GM21367 (cell line): ENCODE results near the gene WDR3.

Experiments
- ATAC-seq: cut with Tn5 transposase; IDR thresholded peaks from one replicate; pipeline ENCODE4 v1.9.1; 2021; ENCODE audit not compliant: unreplicated experiment

The WDR3 gene

GRCh38 chr1:117942293-117942692 lies 12.8 kb downstream of the WDR3 start:
- no peak for ATAC-seq

GRCh38 chr1:117952386-117952785 lies 22.8 kb downstream of the WDR3 start:
- no peak for ATAC-seq

- no peak for ATAC-seq
These were observed 29.8 kb downstream of the WDR3 start for GRCh38 chr1:117959364-117959763.

- ATAC-seq = no peak
These were observed 34.9 kb downstream of the WDR3 start for GRCh38 chr1:117964290-117965038.

GRCh38 chr1:117967477-117967876 lies 37.9 kb downstream of the WDR3 start:
- ATAC-seq = no peak

- no peak for ATAC-seq
These were observed 38.3 kb downstream of the WDR3 start for GRCh38 chr1:117967881-117968280.

- ATAC-seq = no peak
These were observed 40.7 kb downstream of the WDR3 start for GRCh38 chr1:117970252-117970651.

GRCh38 chr1:117971777-117972176 lies 42.2 kb downstream of the WDR3 start:
- ATAC-seq = no peak

- no peak for ATAC-seq
These were observed 46.8 kb downstream of the WDR3 start for GRCh38 chr1:117976381-117976780.

- ATAC-seq = no peak
These were observed 52.1 kb downstream of the WDR3 start for GRCh38 chr1:117981455-117982192.

- no peak for ATAC-seq
These were observed 55.7 kb downstream of the WDR3 start for GRCh38 chr1:117985239-117985638.

GRCh38 chr1:117985973-117986372 lies 56.4 kb downstream of the WDR3 start:
- ATAC-seq = peak; percentile 72

GRCh38 chr1:118004312-118004711 lies 74.8 kb downstream of the WDR3 start:
- no peak for ATAC-seq

- no peak for ATAC-seq
These were observed 77.9 kb downstream of the WDR3 start for GRCh38 chr1:118007391-118007790.

- no peak for ATAC-seq
These were observed 78.5 kb downstream of the WDR3 start for GRCh38 chr1:118008011-118008410.

GRCh38 chr1:118012515-118013124 lies 83.1 kb downstream of the WDR3 start:
- ATAC-seq = no peak

- ATAC-seq = no peak
These were observed 83.8 kb downstream of the WDR3 start for GRCh38 chr1:118013336-118013735.

GRCh38 chr1:118013938-118014337 lies 84.4 kb downstream of the WDR3 start:
- no peak for ATAC-seq
